Neural progenitor cell (in vitro differentiated cells): ENCODE data around the gene ELL.

Experiments used
- EZH2 ChIP-seq: fragments of 200-600 bp; sonication (generic); IDR thresholded peaks from 2 replicates; pipeline ENCODE4 v1.6.1; 2017; ENCODE audit warnings: antibody characterized with exemption, mild to moderate bottlenecking, moderate library complexity
- EZH2phosphoT487 ChIP-seq: fragments of 200-600 bp; sonication (generic); IDR thresholded peaks from 2 replicates; pipeline ENCODE4 v1.6.1; 2017; ENCODE audit warnings: antibody characterized with exemption
- TF ChIP-seq, protein P1 (sequence below): fragments of 200-600 bp; sonication (generic); IDR thresholded peaks from 2 replicates; pipeline ENCODE4 v1.5.1; 2017; ENCODE audit warnings: antibody characterized with exemption, mild to moderate bottlenecking

DNA sequence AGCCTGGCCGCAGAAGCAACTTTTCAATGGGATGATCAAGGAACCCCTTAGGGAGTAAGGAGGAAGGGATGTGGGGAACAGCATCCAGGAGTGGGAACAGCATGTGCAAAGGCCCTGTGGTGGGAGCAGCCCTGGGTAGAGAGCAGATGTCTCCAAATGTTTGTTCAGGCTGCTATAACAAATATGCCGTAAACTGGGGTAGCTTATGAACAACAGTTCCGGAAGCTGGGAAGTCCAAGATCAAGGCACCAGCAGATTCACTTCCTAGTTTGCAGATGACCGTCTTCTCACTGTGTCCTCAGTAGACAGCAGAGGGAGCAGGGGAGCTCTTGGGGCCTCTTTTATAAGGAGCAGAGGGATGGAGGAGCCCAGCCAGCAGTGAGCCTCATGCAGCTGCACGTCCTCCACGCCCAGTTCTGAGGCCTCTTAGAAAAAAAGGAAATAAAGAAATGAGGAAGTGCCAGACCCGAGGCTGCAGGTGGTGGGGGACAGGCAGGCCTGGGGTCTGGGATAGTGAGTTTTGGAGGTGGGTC, 120.2 kb downstream of the ELL start:
- TF ChIP-seq, protein P1, sequence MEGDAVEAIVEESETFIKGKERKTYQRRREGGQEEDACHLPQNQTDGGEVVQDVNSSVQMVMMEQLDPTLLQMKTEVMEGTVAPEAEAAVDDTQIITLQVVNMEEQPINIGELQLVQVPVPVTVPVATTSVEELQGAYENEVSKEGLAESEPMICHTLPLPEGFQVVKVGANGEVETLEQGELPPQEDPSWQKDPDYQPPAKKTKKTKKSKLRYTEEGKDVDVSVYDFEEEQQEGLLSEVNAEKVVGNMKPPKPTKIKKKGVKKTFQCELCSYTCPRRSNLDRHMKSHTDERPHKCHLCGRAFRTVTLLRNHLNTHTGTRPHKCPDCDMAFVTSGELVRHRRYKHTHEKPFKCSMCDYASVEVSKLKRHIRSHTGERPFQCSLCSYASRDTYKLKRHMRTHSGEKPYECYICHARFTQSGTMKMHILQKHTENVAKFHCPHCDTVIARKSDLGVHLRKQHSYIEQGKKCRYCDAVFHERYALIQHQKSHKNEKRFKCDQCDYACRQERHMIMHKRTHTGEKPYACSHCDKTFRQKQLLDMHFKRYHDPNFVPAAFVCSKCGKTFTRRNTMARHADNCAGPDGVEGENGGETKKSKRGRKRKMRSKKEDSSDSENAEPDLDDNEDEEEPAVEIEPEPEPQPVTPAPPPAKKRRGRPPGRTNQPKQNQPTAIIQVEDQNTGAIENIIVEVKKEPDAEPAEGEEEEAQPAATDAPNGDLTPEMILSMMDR: peak; percentile 41
- no peak for TF ChIP-seq EZH2
- TF ChIP-seq EZH2phosphoT487: no peak
